ENCODE data around the gene NFAM1. TPM values are rescaled to one million over a fixed set of nuclear protein-coding genes. Genes with fewer than 3 reads are reported as not detected.
A peak's percentile ranks its signal among the peaks of the same experiment; 100 is the strongest.

Gene NFAM1
- total RNA-seq, 1 experiment from 2014 or later = 3.8 TPM

DNA sequence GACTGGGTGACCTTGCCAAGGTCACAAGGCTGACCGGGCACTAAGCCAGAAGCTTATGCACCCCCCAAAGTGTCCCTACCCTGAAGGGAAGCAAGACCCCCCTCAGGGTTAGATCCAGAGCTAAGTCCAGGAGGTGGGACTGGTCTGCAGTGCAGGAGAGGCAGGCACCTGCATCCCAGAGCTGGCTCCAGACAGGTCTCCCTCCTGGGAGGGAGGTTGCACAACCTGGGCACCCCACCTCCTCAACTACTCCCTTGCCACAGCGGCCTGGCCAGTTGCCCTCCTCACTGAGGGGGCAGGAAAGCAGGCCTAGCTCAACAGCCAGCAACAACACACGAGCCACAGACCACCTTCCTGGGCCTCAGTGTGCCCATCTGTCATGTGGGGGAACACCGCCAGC, 86.7 kb downstream of the NFAM1 start:
- intact Hi-C loops (cut with micrococcal nuclease; ENCODE audit: unreplicated experiment) = no loop called here
- ChIA-PET CTCF (interaction anchor here (0.6 to 1.1 kb wide), 2 partner anchors 13 to 31 kb away, joined by 3 to 6 read pairs; no protein-coding TSS in a partner anchor), POLR2A (ENCODE audit: low non-redundant PET) (no interaction called here)
- H3K27ac ChIP-seq (ENCODE audit: low read depth, low read length, poor library complexity, severe bottlenecking) = no peak overlapping the region
- no peaks in the 10 kb centered on the region for H3K27me3 ChIP-seq (replicated peaks; ENCODE audit: insufficient read depth, low read depth, low read length, poor library complexity)
- no peaks in the 10 kb centered on the region for H3K9me3 ChIP-seq (ENCODE audit: low read depth, low read length, poor library complexity, severe bottlenecking)
- no peak overlapping the region for H3K4me3 ChIP-seq (ENCODE audit: low read depth, low read length, poor library complexity, severe bottlenecking)
- no peak for TF ChIP-seq CTCF (conservative IDR thresholded peaks at IDR 0.05; ENCODE audit: low read depth, low read length)
- no peak for TF ChIP-seq EZH2 (IDR thresholded peaks at IDR 0.05; ENCODE audit: borderline replicate concordance, low read depth, low read length, poor library complexity, severe bottlenecking)
- BruUV-seq (replicated peaks) = no TSS peak
- no peak for DNase-seq (ENCODE audit: low spot score)
- H3K4me1 ChIP-seq (ENCODE audit: insufficient read depth, low read length, poor library complexity, severe bottlenecking) = peaks cover 41% of the 10 kb centered on the region
- no peaks in the 10 kb centered on the region for H3K36me3 ChIP-seq (ENCODE audit: insufficient read depth, low read length, poor library complexity, severe bottlenecking)

DNA sequence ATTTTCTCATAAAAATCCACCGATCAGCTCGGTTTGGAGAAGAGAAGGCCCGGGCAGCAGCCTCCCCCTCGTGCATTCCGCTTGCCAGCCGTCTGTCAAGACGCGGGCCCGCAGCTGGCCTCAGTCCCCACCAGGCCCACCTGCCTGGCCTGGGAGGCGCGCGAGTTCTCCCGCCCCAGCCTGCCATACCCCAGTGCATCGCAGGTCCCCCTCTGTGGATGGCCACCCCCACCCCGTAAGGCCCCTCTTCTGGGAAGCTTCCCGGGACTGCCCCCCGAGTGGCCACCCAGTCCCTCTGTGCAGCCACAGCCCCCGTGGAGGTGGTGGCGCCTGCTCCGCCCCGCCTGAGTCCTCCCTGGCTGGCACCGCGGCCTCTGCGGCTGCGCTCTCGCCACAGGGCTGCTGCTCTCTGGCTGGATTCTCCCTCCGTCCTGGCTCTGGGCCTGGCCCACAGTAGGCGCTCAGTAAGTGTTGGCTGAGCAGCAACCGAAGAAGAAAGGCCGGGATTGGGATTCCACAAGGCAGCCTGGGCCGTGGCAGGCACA, 87.8 kb downstream of the NFAM1 start:
- Histone ChIP-seq H3K27ac (ENCODE audit: low read depth, low read length, poor library complexity, severe bottlenecking) (peak overlapping the region; percentile 56), H3K4me3 (ENCODE audit: low read depth, low read length, poor library complexity, severe bottlenecking) (peak overlapping the region; percentile 26), H3K36me3 (ENCODE audit: insufficient read depth, low read length, poor library complexity, severe bottlenecking) (no peaks in the 10 kb centered on the region), H3K9me3 (ENCODE audit: low read depth, low read length, poor library complexity, severe bottlenecking) (no peaks in the 10 kb centered on the region), H3K4me1 (ENCODE audit: insufficient read depth, low read length, poor library complexity, severe bottlenecking) (peaks cover 41% of the 10 kb centered on the region), H3K27me3 (replicated peaks; ENCODE audit: insufficient read depth, low read depth, low read length, poor library complexity) (no peaks in the 10 kb centered on the region)
- intact Hi-C loops (cut with micrococcal nuclease; ENCODE audit: unreplicated experiment) = no loop called here
- DNase-seq (ENCODE audit: low spot score) = peak; percentile 71
- ChIA-PET POLR2A (ENCODE audit: low non-redundant PET) (no interaction called here), CTCF (interaction anchor here (1.1 kb wide), 1 partner anchor 12 kb away, joined by 3 read pairs; no protein-coding TSS in a partner anchor)
- no TSS peak for BruUV-seq (replicated peaks)
- TF ChIP-seq CTCF (conservative IDR thresholded peaks at IDR 0.05; ENCODE audit: low read depth, low read length) = no peak
- no peak for TF ChIP-seq EZH2 (IDR thresholded peaks at IDR 0.05; ENCODE audit: borderline replicate concordance, low read depth, low read length, poor library complexity, severe bottlenecking)

DNA sequence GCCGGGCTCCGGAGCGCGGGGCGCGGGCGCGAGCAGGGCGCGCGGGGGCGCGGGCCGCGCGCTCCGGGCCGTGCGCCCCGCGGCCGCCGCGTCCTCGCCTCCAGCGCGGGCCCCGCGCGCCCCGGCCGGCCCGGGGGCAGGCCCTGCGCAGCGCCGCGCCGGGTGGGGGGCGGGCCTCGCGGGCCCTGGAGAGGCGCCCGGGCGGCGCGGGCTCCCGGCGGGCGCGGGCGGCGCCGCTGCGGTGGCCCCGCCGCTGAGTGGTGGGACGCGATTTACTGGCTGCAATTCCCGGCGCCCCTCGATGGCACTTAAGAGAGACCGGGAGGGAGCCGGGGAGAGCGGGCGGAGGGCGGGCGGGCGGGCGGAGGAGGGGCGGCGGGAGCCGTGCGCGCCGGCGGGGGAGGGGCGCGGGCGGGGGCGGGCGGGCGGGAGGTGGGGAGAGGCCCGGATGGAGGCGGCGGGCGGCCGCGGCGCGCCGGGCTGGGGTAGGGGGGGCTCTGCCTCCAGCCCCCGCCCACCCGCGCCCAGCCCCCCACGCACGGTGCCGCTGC, 88.6 kb downstream of the NFAM1 start:
- BruUV-seq (replicated peaks) = no TSS peak
- intact Hi-C loops (cut with micrococcal nuclease; ENCODE audit: unreplicated experiment) = no loop called here
- CTCF ChIA-PET = no interaction called here
- Histone ChIP-seq H3K27ac (ENCODE audit: low read depth, low read length, poor library complexity, severe bottlenecking) (no peak overlapping the region), H3K4me1 (ENCODE audit: insufficient read depth, low read length, poor library complexity, severe bottlenecking) (peaks cover 41% of the 10 kb centered on the region), H3K27me3 (replicated peaks; ENCODE audit: insufficient read depth, low read depth, low read length, poor library complexity) (no peaks in the 10 kb centered on the region), H3K9me3 (ENCODE audit: low read depth, low read length, poor library complexity, severe bottlenecking) (no peaks in the 10 kb centered on the region), H3K36me3 (ENCODE audit: insufficient read depth, low read length, poor library complexity, severe bottlenecking) (no peaks in the 10 kb centered on the region), H3K4me3 (ENCODE audit: low read depth, low read length, poor library complexity, severe bottlenecking) (peak overlapping the region; percentile 50)
- DNase-seq (ENCODE audit: low spot score) = peak; percentile 62
- TF ChIP-seq EZH2 (IDR thresholded peaks at IDR 0.05; ENCODE audit: borderline replicate concordance, low read depth, low read length, poor library complexity, severe bottlenecking) = no peak
- no peak for TF ChIP-seq CTCF (conservative IDR thresholded peaks at IDR 0.05; ENCODE audit: low read depth, low read length)
- POLR2A ChIA-PET (ENCODE audit: low non-redundant PET) = interaction anchor here (0.6 kb wide), 1 partner anchor 19 kb away, joined by 3 read pairs; no protein-coding TSS in a partner anchor

Measured in A673 (cell line).